A172 (cell line): ENCODE results near the gene DPH3. TPM values are rescaled to one million over a fixed set of nuclear protein-coding genes. Genes with fewer than 3 reads are reported as not detected.
"Not testable (repeated sequence)": the region's sequence is repeated elsewhere in the genome, so short reads cannot be mapped to it uniquely, and the experiment has no call there.

Source experiments
- DNase-seq: peaks from one replicate; pipeline ENCODE4 v3.0.0-alpha.2; 2015; ENCODE audit warnings: low spot score
- total RNA-seq: library from RNA; depleted of rRNA; stranded (reverse); fragments of >200 nt; shearing (Covaris generic); gene quantifications from 2 replicates; pipeline ENCODE4 v1.2.3, GENCODE V29; 2014; rRNA removed

Gene DPH3
- 21.3 and 23.5 TPM in 2 replicates for total RNA-seq

GRCh38 chr3:16264708-16265454 is at the start of gene DPH3, which contains the start of gene OXNAD1:
TSS of gene DPH3 (minus strand) at chr3:16264943. CDS start at chr3:16264876, 67 bp downstream.
TSS of gene OXNAD1 (plus strand) at chr3:16265212. CDS start at chr3:16270953, 5,741 bp downstream.
- peak; percentile 100 for DNase-seq

GRCh38 chr3:16313886-16314645 is 49.3 kb upstream of the DPH3 start:
- no peak for DNase-seq

- DNase-seq, result no peak
Observed at GRCh38 chr3:16311960-16312451, 47.3 kb upstream of the DPH3 start.

GRCh38 chr3:16310486-16310885 is 45.7 kb upstream of the DPH3 start:
- DNase-seq, result not testable (repeated sequence)

GRCh38 chr3:16309558-16309957 is 44.8 kb upstream of the DPH3 start:
- peak; percentile 87 for DNase-seq

- no peak for DNase-seq
Observed at GRCh38 chr3:16308727-16309126, 44.0 kb upstream of the DPH3 start.

- DNase-seq, result no peak
Observed at GRCh38 chr3:16307832-16308531, 43.2 kb upstream of the DPH3 start.

GRCh38 chr3:16305111-16305541 is 40.4 kb upstream of the DPH3 start:
- no peak for DNase-seq

GRCh38 chr3:16304061-16305010 is 39.6 kb upstream of the DPH3 start:
- no peak for DNase-seq

- no peak for DNase-seq
Observed at GRCh38 chr3:16303037-16303575, 38.4 kb upstream of the DPH3 start.

- no peak for DNase-seq
Observed at GRCh38 chr3:16302082-16302631, 37.4 kb upstream of the DPH3 start.

- DNase-seq, result no peak
Observed at GRCh38 chr3:16301507-16301906, 36.8 kb upstream of the DPH3 start.

GRCh38 chr3:16300881-16301359 is 36.2 kb upstream of the DPH3 start:
- no peak for DNase-seq

- DNase-seq, result no peak
Observed at GRCh38 chr3:16300307-16300706, 35.6 kb upstream of the DPH3 start.

- DNase-seq, result no peak
Observed at GRCh38 chr3:16299746-16300145, 35.0 kb upstream of the DPH3 start.

GRCh38 chr3:16298891-16299290 is 34.1 kb upstream of the DPH3 start:
- no peak for DNase-seq

- DNase-seq, result no peak
Observed at GRCh38 chr3:16297997-16298885, 33.5 kb upstream of the DPH3 start.

GRCh38 chr3:16295298-16295890 is 30.7 kb upstream of the DPH3 start:
- no peak for DNase-seq

- DNase-seq, result no peak
Observed at GRCh38 chr3:16294844-16295243, 30.1 kb upstream of the DPH3 start.
